HT-29 (cell line): ENCODE measurements around the gene TMEM161B. TPM values are rescaled to one million over a fixed set of nuclear protein-coding genes. Genes with fewer than 3 reads are reported as not detected.
"Not testable (repeated sequence)": the region's sequence is repeated elsewhere in the genome, so short reads cannot be mapped to it uniquely, and the experiment has no call there.

ENCODE experiments used
- DNase-seq: peaks from one replicate; pipeline ENCODE4 v3.0.0-alpha.2; 2015; ENCODE audit warnings: low spot score
- total RNA-seq: library from RNA; depleted of rRNA; stranded (reverse); fragments of >200 nt; shearing (Covaris generic); gene quantifications from 2 replicates; pipeline ENCODE4 v1.2.3, GENCODE V29; 2014; rRNA removed

TMEM161B gene
- 6.8 and 11.4 TPM in 2 replicates for total RNA-seq

DNA sequence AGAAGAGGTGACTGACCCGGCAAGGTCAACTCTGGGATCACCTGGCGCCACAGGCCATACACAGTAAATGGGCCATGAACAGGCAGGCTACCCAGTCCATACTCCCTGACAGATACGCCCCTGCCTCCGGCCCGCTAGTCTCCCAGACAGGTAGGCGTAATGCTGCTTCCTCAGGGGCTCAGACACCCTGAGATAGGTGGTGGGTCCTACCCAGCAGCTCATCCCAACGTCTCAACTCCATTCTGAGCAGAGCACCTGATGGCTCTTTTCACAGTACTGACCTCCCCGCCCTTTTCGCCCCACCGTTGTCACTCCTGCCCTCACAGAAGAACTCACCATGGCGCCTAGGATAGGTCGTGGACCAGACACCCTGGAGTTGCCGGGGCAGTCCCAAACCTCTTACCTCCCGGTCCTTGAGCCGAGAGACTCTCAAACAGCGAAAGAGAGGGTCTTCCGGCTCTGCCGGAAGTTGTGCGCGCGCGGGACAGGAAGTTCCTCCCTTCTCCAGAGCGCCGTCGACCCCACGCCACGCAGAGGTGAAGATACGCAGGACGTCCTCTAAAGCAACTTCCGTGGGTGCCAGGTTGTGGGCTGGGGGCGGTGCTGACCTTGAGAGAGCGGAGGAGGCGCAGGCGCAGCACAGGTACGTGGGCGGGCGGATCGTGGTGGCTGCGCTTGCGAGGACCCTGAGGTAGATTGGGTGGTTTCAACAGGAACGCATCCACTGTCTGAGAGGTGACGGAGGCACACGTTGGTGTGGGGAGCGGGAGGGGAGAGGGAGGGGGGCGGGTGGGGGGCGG, at the start of gene TMEM161B:
TMEM161B (minus strand) TSS at position 461 of the 800 bp plus-strand sequence; CDS start at position 339, 122 bp downstream.
- peak; percentile 89 for DNase-seq

DNA sequence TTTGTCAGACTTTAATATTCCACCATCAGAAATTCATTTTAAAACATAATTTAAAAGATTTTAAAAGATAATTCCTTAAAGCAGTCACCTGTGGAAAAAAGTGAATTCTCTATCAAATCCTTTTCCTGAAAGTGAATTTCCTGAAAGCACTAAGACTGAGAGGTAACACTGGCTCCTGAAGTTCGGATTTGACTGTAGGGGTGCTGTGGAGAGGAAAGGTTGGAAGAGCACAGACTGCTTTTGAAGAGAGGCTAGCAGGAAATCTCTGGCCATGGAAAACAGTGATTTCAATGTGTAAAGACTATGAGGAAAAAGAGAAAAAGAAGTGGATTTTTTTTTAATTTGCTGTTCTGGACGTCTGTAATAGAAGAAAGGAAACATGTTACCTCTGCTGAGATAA, 35.7 kb upstream of the TMEM161B start:
- no peak for DNase-seq

DNA sequence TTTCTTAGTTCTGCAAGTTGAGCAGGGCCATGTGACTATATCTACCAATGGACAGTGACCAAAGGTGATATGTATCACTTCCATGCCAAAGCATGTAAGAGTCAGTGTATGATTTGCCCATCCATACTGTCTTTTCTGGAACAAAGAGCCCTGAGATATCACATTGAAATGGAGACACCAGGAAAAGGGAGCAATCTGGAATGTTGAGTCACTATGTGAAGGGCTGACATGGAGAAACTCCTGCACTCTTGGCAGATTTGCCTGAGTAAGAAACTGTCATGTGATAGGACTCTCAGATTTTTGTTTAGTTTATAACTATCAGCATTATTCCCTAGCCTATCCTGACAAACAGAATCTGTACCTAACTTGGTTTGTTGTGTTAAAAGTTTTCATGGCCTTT, 29.8 kb upstream of the TMEM161B start:
- no peak for DNase-seq

DNA sequence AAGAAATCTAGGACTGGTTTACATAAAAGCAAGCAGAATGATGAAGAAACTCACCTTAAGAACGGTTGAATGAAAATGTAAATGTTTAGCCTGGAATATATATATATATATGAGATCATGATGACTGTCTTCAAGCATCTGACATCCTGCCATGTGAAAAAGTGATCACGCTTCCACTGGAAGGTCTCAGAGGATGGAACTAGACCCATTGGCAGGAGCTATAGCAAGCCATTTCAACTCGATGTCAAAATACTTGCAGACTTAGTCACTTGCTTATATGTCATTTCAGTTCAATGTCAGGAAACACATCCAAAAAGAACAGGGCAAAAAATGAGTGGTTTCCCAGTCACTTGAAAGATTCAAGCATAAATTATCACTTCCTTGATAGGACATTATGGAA, 22.2 kb upstream of the TMEM161B start:
- no peak for DNase-seq

DNA sequence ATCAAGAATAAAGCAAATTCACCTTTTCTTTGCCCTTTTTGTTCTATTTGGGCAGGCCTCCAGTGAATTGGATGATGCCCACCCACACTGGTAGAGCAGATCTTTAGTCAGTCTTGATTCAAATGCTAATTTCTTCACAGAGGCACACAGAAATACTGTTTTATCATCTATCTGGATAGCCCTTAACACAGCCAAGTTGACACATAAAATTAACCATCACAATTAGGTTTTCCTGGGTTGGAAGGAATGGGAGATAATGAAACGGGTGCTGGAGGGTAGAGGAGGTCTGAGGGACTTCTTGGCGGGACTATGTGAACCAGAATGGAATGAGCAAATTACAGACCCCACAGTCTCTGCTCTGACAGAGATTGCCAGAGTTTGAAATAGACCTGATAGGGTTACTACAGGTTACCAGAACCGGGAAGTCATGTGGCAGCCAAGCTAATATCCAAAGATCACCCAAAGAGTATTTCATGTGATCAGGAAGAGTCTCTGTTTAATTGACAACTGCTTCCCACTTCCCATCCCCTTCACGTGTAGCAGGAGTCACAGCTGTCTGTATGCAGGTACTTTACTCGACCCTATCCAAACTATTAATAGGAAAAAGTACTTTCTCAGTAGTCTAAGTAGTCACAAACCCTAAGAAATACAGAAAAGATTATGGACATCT, 20.0 kb upstream of the TMEM161B start:
- DNase-seq = no peak

DNA sequence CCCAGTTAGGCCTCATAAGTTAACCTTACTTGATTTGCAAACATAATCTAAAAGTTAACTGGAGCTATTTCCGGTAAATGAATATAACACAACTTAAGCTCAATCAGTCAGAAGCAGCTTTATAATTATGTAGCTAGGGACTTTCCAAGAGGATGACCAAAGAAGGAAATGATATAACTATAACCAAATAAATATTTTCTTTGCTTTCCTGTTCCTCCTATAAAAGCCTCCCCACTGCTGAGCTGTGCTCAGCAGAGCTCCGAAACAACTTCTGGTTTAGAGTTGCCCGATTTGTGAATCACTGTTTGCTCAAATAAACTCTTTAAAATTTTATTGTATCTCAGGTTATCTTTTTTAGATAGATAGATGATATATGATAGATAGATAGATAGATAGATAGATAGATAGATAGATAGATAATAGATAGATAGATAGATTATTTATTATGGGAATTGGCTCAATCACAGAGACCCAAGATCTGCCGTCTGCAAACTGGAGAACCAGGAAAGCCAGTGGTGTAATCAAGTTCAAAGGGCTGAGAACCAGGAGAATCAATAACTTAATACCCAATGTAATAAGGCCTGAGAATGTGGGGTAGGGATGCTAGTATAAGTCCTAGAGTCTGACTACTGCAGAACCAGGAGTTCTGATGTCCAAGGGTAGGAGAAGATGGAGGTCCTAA, 19.3 kb upstream of the TMEM161B start:
- no peak for DNase-seq

DNA sequence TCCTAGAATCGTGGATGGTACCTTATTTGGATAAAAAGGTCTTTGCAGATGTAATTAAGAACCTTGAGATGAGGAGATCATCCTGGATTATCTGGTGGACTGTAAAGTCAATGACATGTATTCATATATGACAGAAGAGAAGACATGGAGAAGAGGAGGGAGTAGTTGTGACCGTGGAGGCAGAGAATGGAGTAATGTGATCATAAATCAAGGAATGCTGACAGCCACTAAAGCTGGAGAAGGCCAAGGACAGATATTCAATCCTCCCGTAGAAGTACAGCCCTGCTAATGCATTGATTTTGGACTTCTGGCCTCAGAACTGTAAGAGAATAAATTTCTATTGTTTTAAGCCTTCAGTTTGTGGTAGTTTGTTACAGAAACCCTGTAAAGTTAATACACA, 18.7 kb upstream of the TMEM161B start:
- no peak for DNase-seq

DNA sequence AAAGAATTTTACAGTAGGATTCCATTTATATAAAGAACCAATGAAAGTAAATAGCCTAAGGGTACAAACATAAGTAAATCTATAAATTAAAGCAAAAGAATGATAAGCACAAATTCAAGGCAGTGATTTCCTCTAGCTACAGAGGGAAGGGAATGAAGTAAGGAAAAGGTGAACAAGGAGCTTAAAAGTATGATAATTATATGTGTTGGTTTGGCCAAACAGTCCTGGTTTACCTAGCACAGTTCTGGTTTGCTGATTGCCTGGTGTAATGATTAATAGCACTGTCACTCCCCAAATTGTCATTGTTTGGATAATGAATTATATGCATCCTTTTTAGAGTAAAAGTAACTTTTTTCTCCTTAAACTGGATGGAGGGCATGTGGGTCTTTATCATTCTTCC, 15.0 kb upstream of the TMEM161B start:
- DNase-seq = no peak

DNA sequence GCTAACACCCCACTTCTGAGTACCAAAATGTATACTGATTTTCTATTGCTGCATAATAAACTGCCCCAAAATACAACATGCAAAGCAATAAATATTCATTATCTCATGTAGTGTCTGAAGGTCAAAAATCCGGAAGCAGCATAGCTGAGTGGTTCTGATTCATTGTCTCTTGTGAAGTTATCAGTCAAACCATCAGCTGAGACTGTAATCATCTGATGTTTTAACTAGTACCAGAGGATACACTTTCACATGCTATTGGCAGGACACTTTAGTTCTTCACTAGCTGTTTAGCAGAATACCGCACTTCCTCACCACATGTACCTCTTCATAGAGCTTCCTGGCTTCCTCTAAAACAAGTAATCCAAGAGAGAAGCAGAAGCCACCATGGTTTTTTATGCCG, 12.7 kb upstream of the TMEM161B start:
- no peak for DNase-seq

DNA sequence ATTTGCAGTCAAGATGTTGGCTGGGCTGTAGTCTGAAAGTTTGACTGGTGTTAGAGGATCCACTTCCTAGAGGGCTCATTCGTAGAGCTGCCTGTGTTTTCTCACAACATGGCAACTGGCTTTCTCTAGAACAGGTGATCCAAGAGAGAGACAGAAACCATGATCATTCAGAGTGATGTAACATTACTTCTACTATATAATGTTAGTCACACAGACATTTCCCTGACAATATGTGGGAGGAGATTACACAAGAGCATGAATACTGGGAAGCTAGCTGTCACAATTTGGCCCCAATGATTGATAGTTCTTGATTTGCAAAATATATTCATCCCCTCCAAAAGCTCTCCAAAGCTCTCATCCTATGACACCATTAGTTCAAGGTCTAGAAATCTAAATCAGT, 10.9 kb upstream of the TMEM161B start:
- DNase-seq = no peak

DNA sequence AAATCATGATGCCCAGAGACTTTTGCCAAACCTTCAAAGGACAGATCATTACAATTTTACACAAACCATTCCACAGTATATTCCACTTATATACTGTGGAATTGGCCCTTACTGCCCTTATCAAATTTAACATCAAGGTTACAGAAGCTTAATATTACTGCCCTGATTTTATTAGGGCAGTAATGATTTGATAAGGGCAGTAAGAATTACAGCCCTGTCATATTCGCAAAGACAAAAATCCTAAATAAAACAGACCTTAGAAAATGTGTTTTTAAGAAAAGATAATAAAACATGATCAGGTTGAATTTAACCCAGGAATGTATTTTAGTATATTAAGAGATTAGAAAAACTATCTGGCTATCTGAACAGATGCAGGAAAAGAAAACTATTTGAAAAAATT, 7.7 kb upstream of the TMEM161B start:
- no peak for DNase-seq

DNA sequence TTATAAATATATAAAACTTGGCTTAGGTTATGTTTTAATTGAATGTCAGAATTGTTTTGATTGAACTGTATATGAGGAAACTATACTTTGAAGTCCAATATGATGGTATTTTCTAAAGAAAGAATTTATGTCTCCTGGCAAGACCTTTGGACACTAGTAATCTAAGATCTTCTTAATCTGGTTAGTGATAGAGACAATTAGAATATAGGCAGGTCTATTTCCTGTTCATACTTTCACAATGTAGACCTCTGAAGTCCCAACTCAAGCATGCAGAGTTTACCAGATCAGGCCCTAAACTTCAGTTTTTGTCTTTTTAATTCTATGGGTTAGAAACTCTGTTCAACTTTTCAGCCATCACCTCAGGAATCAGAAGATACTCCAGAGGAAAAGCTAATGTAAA, 6.9 kb upstream of the TMEM161B start:
- DNase-seq = no peak

DNA sequence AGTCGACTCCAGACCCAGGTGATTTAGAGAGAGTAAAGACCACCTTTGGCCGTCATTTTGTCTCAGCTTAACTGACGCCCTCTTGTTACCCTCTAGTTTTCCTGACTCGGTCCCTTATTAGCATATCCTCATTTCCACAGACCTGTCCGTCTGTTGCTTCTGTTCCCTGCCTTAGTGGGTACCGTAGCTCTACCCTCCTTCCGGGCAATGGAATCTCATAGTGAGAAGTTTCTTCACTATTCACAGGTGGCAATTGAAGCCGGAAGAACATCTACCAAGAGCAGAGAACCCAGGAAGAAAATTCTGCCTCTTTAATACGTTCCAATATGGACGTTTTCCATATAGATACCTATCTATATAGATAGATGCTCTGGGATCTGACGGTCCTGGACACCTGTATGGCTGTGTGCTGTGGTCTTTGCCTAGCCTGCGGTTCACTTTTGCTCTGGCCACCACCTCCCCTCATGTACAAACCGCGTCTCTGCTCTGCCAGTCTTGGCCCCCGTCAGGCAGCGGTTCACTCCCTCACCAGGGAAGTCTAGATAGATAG, 652 bp upstream of the TMEM161B start:
- peak; percentile 66 for DNase-seq

DNA sequence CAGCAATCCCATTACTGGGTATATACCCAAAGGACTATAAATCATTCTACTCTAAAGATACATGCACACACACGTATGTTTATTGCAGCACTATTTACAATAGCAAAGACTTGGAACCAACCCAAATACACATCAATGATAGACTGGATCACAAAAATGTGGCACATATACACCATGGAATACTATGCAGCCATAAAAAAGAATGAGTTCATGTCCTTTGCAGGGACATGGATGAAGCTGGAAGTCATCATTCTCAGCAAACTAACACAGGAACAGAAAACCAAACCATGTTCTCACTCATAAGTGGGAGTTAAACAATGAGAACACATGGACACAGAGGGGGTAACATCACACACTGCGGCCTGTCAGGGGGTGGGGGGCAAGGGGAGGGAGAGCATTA, 4.1 kb downstream of the TMEM161B start:
- not testable (repeated sequence) for DNase-seq

DNA sequence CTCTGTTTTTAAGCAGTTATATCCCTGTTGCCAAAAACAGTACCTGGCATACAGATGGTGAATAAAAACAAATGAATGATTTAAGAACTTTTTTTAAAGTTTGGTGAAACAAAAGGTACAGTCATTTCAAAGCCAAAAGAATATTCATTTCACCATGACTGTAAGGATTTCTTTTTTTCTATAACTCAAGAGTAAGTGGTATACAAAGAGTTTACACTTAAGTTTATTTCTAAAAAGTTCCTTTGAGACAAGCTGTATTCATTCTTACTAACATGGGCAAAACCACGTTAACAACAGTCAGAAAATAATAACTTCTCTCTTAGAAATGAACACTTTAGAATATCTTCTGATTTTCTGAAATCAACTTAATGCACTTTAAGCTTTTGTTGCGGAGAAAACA, 5.3 kb downstream of the TMEM161B start:
- DNase-seq = no peak

DNA sequence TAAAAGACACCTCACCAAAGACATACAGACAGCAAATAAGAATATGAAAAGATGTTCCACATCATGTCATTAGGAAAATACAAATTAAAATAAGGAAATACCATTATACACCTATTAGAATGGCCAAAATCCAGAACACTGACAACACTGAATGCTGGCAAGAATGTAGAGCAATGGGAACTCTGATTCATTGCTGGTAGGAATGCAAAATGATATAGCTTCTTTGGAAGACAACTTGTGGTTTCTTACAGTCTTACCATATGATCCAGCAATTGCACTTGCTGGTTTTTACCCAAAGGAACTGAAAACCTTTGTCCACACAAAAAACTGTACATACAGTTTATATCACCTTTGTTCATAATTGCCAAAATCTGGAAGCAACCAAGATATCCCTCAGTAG, 6.5 kb downstream of the TMEM161B start:
- DNase-seq = no peak

DNA sequence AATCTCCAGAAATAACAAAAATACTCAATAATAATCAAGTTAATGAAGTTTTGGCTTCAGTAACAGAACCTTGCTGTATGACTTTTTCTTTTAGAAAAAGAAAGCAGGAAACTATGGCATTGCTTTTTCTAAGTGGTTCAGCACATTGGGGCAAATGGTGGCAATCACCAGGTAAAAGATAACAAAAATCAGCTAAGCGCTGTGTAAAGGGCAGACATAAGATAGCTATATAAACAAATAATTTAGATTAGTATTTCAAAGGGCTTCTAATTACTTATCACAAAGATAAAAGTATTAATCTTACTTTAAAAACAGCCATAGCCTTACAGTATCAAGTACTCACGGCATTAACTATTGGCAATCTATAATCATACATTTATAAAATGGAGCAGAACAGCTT, 10.0 kb downstream of the TMEM161B start:
- no peak for DNase-seq

DNA sequence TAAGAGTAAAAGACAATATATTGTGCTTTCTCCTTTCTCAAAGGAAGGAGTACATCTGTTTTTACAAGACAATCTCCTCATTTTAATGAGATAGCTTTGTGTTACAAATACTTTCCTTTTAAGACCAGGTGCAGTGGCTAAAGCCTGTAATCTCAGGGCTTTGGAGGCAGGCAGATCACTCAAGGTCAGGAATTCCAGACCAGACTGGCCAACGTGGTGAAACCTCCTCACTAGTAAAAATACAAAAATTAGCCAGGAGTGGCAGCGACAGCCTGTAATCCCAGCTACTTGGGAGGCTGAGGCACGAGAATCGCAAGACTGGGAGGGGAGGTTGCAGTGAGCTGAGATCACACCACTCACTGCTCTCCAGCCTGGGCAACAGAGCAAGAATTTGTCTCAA, 11.8 kb downstream of the TMEM161B start:
- DNase-seq = no peak

DNA sequence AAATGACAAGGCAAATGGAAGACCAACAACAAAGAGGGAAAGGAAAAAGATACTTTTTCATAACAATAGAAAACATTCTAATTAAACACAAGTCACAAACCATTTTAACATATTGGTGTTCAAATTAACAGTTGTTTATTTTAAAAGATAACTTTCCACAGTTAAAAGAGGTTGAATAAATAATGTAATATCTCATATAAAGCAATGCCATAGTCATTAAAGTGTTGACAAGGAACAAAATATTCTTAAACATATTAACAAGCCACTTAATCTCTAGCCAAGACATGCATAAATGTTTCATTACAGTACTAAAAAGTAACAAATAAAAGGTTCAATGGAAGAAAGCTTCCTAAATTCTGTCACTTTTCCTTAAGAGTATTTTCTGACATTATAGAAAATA, 12.6 kb downstream of the TMEM161B start:
- no peak for DNase-seq

DNA sequence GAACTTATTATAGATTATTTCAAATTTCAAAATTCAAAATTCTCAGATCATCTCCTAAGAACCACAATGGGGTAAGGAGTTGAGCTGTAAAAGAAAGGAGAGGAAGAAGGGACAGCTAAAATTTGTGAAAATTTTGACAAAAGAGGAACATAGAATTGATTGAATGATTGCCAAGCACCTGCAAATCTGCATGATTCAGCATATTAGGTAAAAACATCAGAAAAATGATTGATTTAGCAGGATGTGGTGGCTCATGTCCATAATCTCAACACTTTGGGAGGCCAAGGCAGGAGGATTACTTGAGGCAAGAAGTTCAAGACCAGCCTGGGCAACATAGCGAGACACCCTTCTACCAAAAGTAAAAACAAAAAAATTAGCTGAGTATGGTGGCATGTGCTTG, 14.3 kb downstream of the TMEM161B start:
- DNase-seq = no peak

DNA sequence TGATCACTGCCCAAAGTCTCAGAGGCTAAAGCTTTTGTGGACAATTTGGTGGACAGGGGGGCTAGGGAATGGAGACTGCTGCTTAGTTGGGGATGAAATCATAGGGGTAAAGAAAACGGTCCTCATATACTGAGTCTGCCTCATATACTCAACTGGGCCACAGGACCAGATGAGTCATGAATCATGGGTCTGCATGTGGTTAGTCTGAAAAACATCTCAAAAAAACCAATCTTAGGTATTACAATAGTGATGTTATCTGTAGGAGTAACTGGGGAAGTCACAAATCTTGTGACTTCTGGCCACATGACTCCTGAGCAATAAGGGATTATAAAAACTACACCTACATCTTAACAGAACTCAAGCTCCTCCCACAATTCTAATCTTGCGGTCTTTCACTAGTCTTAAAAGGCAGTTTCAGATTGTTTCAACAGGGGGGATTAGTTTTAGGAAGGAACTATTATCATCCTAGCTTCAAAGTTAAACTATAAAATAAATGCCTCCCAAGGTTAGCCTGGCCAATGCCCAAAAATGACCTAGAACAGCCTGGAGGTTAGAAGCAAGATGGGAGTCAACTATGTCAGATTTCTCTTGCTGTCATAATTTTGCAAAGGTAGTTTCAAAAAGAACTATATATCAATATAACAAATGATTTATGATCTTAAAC, 17.5 kb downstream of the TMEM161B start:
- no peak for DNase-seq

DNA sequence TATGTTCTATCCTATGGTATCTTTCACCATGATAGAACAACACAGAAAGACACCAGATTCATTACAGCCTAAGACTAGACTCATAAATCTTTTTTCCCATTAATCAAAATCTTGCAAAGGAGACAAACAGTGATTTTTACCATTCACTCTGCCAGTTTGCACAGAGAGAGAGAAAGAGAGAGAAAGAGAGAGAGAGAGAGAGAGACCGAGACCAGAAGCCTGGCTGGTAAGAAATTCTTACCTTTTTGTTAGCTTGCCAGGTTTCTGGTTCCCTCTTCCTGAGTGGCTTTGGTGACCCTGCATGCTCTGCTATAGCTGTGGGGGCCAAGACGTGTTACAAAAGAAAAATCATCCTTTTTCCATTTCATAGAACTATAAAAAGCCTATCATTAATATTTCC, 18.6 kb downstream of the TMEM161B start:
- DNase-seq = no peak
